ENCODE measurements around the gene TGFBR1.

TGFBR1 gene

DNA sequence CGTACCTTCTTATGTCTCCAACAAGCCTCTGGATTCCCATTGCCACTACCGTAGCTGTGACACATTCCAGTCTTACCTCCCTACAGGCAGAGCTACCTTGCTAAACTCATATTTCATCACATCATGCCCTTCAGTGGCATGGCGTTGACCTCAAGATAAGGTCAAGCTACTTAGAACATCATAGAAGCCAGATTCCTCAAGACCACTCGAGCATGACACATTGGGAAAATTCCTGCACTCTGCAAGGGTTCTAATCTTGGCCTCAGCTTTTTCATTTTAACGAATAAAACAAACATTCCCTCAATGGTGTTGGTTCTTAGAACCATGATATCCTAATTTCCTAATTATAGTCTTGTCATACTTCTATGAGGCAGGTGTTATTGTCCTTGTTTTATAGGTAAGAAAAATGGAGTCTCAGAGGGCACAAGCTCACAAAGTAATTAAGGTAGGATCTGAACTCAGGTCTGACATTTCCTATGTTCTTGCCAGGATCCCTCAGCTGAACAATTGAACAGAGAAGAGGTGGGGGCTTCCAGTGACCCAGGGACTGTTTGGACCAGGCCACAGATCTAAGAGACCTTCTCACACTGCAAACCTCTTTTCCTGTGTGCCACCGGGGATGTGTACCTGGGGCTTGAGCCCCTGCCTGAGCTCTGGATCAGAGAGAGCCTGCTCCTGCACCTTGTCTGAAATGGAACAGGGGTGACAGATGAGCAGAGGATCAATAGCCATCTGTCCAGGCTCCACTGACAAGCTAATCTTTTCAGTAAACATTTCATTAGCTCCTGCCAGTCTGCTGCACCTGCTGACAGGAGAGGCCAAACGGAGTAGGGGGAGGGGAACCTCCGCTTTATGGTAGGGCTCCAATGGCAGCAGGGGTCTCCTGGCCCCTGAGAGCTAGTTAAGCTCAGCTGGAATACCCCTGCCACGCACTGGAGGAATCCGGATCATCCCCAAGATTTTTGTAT, 67.5 kb downstream of the TGFBR1 start:
- no peak for DNase-seq

DNA sequence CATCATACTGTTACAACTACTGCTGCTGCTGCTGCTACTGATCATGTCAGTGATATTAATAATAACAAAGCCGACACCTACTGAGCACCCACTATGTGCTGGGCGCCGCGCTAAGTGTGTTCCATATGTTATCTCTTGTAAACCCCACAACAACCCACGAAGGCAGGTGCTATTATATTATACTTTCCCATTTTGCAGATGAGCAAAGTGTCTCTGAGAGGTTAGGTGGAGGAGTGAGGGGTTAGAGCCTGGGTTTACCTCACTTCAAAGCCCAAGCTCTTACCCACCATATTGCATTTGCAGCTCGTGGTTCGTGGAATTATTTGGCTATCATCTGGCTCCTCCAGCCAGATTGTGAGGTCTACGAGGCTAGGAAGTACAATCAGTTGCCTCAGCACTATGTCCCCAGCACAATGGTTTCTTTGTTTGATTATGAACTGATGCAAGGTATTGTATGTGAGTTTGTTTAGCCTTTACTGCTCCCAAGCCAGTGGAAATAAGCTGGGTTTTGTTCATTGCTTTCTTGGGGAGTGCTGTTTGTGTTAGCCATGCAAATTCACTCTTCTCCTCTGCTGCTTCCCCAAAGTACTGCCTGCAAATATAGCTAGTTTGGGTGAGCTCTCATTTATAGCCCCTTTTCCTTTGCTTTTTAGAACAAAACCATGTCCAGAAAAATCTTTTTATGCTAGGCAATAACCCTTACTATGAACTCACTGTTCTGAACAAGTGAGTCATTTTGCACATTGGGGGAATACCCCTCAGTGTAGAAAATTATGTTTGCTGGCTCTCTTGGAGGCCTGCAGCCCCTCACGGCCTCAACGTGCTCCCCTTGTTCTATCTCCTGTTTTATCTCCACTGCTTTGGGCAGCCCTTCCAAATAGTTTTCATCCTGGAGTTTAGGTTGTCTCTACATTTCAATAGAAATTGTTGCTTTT, 68.9 kb downstream of the TGFBR1 start:
- no peak for DNase-seq

DNA sequence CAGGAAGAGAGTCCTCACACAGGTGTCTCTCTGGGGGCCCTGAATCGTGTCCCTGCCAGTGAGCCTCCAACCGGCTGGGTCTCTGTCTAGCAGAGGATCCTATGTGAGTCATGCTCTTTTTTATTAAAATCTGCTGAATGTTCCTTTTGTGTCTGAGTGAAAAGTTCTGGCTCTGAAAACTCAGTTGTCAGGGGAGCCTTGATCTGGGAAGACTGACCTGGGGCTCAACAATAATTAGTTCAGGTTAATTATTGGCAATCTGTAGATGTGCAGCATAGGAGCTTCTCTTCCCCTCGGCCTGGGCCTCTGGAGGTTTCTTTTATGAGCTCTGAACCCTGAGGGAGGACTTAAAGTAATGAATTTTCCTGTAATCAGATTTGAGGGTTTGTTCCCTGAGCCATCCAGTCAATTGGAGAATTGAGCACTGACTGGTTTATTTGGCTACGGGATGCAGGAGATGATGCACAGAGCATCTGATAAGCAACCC, 71.7 kb downstream of the TGFBR1 start:
- no peak for DNase-seq

DNA sequence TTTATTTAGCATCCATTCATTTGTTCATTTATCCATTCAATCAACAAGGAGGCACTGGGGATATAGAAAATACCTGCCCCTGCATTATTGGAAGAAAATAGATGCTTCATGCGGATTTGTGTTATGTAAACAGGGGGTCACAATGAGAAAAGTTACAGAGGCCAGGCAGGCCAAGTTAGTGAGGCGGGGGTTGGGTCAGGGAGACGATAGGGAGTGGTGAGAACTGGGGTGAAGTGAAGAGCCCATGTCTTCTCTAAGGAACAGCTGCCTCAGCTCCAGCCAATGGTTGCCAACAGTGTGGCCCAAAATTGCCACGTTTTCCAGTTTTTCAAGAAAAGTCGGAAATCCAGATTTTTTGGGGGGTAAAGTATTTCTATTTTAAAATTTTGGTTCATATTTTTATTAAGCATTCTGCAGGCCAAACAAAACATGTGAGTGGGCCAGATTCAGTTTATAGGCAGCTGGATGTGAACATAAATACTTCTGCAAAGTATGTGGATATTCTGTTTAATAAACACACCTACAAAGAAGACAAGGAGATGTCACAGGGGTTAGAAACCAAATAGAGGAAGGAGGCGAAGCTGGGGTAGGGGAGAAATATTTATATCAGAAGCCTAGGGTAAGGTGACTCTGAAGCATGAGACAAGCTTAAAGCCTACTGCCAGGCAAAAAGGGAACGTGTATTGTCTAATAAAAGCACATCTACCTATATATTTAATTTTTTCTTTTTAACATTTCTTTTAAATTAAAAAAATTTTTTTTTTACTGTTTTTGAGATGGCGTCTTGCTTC, 72.9 kb downstream of the TGFBR1 start:
- DNase-seq = no peak

DNA sequence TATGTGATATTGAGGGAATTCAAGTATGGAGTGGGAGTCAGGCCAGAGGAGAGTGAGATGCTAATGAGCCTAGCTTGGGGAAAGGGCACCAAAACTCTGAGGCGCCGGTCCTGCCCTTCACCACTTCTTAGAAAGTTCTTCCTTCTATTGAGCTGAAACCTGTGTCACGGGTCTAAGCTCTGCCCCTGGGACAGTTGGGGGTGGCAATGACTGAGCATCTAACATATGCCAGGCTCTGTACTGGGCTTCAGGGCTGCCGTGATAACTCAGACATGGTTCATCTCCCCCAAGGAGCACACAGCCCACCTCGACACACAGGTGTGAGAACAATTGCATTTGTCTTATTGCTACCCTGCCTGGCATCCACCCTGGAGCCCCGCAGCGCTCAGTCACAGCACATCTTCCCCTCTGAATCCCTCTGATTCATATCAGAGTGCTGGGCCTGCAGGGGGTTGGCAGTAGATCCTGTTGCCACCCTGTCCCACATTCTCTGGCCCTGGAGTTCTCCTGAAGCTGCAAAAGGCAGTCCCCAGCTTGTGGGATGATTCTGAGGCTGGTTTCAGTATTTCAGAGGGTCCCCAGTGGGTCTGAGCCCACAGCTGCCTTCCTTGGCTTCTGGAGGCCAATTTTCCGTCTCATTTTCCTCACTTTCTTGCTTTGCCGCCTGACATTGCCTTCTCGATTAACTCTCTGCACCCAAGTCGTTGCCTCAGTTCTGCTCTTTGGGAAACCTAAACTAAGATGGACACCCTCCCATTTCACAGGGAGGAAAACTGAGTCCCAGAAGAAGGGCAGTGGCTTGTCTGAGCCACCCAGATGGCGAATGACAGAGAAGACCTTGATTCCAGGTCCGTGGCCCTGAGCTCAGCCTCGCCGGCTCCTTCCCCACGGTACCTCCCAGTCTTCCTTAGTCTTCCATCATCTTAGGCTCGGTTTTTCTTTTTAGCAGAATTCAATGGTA, 74.3 kb downstream of the TGFBR1 start:
- no peak for DNase-seq

DNA sequence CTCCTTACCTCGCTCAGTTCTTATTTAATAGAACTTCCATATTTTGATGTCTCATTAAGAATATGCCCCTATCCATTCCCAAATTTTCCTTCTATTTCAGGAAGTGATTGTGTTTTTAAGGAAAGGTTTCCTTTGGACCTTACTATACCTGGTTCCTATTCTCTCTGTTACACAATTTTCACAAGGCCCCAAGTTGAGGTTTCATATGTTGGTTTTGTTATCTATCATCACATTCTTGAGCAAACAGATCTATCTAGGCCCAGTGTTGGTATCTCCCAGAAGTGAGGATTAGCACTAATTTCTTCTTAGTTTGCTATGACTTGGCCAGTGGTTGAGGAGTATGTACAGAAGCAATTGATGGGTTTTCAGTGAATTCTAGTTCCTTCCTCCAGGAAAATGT, 75.3 kb downstream of the TGFBR1 start:
- DNase-seq = no peak

DNA sequence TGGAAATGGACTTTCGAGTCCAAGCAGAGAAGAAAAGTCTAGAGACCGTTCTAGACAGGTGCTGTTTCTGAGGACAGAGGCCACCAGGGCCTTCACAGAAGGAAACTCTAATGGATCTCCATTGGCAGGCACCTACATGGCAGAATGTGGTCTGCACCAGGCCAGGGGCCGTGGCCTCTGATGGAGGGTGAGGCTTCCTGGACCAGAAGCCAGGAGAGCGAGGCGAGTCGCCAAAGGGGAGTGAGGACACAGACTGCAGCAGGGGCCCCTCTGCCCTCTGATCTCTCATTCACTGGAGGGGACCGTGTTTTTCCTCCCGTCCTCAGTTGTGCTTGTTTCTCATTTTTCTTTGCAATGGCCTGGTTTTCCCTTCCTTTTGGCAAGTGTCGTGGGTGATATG, 75.7 kb downstream of the TGFBR1 start:
- DNase-seq = no peak

DNA sequence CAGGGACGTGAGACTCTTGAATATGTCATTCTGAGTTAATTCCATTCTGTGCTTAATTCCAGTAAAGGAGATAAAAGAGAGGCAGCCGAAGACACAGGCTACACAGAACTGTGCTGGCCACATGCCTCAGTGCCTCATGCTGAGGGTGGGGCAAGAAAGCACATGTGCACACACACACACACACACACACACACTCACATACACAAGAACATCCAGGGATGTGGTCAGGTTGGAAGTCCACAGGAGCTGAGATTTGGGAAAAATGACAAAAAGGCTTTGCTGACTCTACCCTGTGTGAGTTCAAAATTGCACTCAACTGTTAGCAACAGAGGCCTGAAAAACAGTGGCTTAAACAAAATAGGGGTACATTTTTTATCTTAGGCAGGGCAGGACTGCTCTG, 76.3 kb downstream of the TGFBR1 start:
- DNase-seq = no peak

DNA sequence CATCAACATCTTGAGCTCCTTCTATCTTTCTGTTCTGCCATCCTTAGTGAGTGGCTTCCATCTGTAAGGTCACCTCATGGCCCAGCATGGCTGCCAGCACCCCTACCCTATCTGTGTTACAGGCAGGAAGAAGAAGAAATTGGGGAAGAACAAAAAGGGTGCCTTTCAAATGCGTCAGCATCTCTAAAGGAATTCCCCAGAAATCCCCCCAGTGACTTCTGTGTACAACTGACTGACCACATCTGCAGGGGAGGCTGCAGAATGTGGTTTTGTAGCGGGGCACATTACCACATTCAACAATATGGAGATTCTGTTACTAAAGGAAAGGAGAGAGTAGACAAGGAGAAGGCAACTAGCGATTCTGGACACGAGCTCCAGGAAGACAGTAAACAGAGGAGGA, 76.7 kb downstream of the TGFBR1 start:
- DNase-seq = no peak

DNA sequence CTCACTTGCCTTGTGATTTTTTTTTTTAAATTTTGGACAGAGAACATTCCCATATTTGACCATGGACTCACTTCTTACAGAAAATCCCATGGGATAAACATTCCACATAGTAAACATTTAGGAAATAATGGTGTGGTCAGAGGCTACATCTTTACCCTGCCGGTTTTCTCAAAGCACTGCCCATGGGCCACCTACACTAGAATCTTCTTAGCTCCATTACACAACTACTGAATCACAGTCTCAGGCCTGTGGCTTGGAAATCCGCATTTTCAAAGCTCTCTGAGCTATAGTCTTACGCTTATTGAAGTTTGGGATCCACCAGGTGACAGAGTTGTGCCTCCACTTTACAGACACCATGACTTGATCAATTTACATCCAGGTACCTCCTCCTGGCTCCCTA, 77.4 kb downstream of the TGFBR1 start:
- DNase-seq = no peak

DNA sequence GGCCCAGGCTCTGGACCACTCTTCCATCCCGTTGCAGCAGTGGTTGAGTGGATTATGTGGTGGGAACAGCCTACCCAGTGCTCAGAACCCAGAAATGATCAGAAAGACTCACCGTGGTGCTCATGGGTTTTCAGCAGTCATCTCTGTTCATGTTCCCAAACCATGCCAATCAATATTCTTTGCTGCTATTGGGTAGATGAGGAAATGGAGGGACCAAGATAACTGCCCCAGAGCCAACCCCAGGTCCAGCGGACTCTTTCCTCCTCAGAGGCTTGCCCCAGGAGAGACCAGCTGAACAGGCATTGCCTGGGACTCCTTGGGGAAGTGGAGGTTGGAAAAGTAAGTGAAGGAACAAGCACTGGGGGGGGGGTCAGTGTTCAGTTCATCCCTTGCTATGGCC, 78.7 kb downstream of the TGFBR1 start:
- DNase-seq = no peak

DNA sequence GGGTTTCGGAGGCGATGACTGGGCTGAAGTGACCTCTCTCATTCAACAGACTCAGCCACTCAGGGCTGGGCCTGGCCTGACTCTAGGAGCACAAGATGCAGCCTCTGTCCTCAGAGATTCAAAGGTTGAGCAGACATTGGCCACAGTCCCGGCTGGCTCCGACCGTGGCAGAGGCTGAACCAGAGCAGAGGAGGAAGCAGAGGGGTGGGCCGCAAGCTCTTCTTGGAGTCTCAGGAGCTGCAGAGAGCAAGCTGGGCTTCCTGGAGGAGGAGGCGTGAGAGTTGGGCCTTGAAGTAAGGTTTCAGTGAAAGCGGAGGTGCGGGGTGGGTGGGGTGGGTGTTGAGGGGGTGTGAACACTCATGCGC, 79.2 kb downstream of the TGFBR1 start:
- DNase-seq = no peak

DNA sequence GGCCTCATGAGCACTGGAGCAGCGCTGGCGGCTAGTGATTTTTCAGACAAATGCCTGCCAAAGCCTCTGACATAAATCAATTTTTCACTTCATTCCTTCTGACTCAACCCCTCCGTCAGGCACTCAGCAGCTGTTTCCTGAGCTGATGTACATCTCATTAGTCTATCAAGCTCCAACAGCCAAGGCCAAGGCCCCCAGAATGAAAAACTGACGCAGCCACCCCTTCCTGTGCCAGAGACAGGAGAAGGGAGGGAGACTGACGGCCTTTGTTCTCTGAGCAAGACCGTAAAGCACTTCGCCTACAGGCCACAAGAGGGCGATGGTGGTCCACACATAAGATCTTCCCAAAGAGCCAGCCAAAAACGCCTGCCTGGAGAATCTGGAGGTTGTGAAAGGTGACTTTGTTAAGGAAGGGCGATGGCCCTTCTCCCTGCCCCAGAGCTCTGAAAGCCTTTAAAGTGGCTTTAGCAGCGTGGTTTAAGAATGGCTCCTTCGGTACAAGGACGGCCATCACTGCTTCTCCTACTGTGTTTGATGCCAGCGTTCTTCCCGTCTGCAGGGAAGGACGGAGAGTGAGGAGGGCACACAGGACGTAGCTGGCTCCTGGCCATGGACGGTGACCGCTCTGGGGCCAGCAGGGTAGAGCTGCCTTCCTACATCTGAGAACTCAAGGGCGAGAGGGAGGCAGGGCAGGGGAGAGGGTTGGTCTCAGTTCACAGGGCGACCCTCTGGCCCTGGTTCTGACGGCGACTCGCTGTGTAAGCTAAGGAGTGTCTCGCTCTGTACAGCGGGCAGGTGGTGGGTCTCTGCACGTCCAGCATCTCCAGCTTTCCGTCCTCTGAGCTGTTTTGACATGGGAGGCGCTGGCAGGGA, 79.8 kb downstream of the TGFBR1 start:
- peak; percentile 62 for DNase-seq

DNA sequence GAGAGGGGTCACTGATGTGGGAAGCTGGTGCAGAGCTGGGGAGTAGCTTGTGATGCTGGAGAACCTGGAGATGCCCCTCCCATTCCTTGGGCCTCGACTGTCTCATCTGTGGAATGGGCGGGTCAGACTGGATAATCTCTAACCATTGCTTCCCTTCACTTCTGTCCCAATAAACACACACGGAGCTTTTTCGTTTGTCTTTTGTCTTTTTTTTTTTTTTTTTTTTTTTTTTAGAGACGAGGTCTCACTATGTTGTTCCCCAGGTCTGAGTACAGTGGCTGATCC, 80.4 kb downstream of the TGFBR1 start:
- no peak for DNase-seq

DNA sequence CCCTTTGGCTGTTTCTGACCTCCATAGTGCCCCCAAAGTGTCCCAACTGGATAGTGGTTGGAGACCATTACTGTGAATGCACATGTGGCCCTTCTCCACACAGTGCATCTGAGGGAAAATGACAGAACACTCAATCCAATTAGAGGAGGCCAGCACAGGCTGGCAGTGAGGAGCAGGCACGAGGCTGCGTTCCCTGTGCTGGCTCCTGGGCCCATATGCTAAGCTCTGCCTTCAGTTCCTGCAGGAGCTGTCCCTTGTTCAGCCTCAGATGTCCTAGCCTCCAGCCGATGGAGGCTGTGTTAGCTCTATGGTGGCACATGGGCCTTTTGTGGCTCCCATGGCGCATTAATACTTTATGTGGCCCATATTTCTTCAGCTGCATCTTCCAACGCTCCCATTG, 81.0 kb downstream of the TGFBR1 start:
- DNase-seq = no peak

DNA sequence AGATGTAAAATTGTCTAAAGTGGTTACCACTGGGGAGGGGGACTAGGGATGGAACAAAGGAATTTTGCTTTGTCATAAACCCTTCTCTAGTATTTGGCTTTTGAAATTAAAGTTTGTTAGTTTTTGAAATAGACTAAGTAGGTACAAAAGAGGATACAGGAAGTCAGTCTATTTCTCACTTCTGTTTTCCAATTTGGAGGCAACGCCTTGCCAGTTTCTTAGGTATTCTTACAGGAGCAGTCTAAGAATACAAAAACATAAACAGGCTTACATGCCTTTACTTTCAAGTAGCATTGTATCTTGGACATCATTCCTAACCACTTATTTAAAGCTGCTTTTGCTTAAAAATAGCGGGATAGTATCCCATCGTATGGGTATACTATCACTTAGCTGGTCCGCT, 82.4 kb downstream of the TGFBR1 start:
- no peak for DNase-seq

DNA sequence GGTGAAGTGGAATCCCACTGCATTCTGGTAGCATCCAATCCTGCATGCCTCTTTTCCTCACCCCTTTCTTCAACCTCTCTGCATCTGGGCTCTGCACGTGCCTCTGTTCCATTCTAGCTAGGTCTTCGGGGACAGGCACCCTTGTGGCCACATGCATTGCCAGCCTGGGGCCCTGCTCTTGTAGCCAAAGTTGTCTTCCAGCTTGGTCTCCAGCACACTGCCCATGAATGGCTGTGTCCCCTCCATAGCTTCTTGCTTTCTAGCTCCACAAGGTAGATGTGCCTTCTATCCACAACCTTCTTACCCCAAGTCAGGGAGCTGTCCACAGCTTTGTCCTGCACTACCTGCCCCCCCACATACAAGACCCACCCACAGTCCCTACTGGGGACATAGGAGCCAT, 84.3 kb downstream of the TGFBR1 start:
- DNase-seq = no peak

DNA sequence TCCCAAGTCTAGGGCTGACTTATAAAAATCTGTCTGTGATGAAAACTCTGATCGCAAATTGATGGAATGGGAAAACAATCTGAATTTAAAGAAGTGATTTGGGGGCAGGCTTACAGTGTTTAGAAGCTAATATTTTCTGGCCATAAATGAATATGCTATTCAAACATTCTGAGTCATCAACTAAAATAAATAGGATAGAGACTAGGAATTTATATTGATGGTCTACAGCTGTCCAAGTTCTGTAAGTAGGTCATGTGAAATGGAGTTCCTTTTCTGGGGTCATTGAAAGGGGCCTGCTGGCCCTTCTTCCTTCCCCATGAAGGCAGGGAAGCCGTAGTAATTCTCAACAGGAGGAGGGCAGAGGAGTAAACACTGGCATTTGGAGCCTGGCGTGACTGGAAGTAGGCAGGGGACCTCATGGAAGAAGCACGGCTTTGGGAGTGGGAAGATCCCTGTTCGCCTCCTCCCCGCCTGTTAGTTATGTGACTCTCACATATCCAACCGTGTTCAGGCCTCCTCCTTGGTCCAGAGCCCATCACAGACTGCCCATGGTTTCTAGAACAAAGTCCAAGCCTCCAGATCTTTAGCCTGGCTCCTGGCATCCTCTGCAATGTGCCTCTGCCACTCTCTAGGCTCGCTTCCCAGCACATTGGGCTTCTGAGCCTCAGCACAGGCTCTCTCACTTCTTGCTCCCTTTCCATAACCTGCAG, 85.1 kb downstream of the TGFBR1 start:
- DNase-seq = no peak

DNA sequence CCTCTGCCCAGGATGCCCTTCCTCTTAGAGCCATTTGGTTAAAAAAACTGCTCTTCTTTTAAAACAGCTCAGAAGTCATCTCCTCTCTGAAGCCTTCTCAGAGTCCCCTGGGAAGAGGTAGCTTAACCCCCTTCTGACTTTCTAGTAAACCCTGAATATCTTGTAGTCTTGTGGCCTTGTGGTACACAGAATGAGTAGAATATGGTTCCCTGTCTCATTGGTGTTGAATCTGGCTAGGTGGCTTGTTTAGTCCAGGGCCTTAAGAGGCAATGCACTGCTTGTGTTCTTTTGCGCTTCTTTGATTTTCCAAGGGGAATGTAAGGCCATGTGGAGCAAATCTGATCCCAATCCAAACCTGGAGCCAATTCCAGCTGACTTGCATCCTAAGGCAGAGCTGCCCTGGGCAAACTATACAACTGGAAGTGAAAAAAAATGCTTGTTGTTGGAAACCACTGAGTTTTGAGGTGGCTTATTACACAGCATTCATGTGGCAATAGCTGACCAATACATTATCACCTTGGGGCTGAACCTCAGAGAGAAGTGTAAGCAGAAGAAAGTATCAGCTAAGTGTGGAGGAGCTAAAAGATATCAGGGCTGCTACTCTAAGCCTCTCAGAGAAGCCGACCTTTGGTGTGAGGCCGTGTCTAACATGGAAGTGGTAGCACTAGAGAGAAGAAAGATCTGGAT, 85.8 kb downstream of the TGFBR1 start:
- DNase-seq = no peak
